HG02852 (cell line): ENCODE data around the gene SYF2.
"Not testable (repeated sequence)": the region's sequence is repeated elsewhere in the genome, so short reads cannot be mapped to it uniquely, and the experiment has no call there.

Experiments
- ATAC-seq: cut with Tn5 transposase; IDR thresholded peaks from one replicate; pipeline ENCODE4 v1.9.1; 2021; ENCODE audit warnings: mild to moderate bottlenecking, moderate library complexity; ENCODE audit not compliant: unreplicated experiment

Gene SYF2

GRCh38 chr1:25209516-25209915, 22.8 kb downstream of the SYF2 start:
- ATAC-seq = no peak

- no peak for ATAC-seq
Observed at GRCh38 chr1:25208561-25209222, 23.6 kb downstream of the SYF2 start.

GRCh38 chr1:25208092-25208491, 24.2 kb downstream of the SYF2 start:
- ATAC-seq = no peak

DNA sequence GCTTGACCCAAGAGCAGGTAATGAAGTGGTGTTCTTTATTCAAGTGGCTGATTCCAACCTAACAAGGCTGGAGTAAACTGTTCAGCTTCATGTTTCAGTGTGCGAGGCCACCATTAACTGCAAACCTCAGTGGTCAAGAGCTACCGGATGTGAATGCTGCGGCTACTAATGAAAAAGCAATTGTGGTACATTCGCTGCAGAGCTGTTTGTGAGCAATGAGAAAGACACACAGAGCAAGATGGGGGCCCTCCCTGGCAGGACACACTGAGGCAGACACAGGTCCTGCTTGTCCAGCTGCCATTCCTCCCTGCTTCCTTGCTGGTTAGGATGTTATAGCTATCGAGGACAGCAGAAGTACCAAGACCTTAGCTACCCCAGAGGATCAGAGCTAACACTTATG, 26.1 kb downstream of the SYF2 start:
- ATAC-seq = no peak

DNA sequence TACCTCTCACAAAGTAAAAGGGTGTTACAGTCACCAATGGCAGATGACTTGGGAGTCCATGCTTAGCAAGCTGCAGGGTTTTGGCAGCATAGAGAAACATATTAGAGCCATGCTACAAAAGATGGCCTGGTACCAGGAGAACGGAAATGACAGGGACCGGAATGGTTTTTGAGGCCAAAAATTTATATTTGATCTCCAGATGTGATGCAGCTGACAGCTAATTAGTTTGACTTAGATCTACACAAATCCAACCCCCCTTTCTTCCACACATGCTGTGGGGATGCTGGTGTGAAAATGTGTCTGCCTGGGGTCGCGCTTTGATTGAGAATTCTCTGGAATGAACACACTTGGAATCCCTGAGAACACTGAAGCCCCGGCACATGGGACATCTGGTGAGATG, 26.5 kb downstream of the SYF2 start:
- no peak for ATAC-seq

DNA sequence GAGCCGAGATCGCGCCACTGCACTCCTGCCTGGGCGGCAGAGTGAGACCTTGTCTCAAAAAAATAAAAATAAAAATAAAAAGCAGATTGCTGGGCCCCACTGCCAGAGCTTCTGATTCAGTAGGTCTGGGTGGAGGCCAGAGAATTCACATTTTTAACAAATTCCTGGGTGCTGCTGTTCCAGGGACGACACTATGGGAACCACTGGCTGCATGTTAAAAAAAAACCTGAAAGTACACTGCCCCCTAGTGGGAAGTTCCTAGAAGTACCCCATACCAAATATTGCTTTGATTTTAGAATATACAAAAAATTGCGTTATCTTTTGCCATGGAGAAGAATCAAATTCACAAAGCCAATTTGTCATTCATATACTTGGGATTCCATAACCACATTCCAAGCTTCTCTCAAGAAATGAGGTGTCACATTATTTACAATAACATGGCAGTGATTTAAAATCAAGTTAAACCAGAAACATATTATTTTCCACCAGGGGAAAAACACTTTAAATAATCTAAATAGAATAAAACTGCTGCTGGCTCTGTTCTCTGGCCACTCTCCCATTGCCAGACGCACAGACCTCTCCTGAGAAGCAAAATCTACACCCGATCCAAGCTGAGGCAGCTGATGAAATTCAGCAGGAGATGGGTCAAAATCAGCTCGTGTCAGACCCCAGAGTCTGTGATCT, 27.4 kb downstream of the SYF2 start:
- ATAC-seq = no peak

DNA sequence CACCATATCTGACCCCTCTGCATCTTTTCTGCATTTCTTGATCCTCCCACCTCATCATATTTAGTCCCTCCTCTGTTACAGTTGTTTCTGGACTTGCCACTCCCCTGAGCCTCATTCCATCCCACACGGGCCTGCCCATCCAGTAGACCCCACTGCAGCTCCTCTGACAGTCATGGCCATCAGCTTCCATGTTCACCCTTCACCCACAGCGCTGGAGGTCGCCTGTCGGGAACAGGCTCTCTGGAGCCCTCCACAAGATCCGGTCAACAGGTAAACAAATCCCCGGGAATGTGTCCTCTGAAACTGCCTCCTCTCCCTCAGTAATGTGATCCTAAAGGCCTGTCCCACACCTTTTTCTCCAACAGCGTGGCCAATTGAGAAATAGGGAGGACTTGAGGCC, 31.3 kb downstream of the SYF2 start:
- no peak for ATAC-seq

DNA sequence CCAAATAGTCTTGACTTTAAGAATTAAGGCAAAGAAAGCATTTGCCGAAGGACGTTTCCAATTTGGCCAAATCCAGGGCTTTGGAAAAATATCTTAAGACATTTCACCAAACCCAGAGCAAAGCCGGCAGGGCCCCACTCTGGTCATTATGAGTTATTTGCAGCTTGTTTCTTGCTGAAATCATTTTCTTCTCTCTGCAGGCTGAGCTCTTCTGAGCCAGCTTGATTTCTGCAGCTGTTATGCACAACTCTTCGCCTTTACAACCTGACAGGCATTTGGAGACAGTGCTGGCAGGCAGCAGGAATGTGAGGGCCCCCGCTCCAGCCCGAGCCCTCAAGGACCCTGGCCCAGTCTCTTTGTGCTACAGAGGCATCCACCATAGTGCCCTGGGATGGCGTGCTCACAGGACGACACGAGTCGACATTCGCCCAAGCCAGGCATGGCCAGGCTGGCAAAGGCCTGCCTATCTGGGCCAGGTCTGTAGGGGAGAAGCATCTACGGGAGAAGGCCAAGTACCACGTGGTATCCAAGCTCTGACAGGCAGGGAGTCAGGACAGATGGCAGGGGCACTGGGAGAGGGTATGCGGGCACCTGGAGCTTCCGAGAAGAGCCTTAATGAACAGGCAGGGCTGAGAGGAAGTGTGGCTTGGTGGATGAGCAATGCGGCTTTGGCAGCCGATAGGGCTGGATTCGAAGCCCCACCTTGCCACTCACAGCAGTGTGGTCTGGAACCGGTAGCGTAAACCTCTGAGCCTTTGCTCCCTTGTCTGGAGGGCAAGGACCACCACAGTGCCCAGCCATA, 32.3 kb downstream of the SYF2 start:
- no peak for ATAC-seq

DNA sequence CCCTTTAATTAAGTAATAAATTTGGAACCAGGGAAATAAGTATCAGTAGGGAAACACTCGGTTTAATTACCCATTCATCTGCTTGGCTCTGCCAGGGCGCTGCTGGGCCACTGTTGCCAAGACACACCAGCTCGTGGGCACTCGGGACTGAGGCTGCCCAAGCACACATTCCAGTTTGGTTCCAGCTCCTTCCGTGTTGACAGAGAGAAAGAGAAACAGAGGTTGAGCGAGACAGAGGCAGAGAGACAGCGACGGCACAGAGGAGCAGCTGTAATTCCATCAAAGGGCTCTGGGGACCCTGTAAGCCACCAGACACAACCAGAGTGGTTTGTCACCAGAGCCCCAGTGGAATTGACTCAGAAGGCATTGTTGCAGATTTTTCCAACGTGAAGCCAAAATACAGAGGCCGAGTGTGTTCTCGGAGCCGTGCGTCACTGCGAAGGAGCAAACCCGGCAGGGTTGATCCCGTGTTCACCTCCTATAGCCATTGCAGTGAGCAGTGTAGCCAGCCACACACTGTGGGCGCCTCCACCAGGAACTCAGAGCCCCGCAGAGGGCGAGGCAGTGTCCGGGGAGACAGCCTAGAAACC, 33.5 kb downstream of the SYF2 start:
- ATAC-seq = no peak

DNA sequence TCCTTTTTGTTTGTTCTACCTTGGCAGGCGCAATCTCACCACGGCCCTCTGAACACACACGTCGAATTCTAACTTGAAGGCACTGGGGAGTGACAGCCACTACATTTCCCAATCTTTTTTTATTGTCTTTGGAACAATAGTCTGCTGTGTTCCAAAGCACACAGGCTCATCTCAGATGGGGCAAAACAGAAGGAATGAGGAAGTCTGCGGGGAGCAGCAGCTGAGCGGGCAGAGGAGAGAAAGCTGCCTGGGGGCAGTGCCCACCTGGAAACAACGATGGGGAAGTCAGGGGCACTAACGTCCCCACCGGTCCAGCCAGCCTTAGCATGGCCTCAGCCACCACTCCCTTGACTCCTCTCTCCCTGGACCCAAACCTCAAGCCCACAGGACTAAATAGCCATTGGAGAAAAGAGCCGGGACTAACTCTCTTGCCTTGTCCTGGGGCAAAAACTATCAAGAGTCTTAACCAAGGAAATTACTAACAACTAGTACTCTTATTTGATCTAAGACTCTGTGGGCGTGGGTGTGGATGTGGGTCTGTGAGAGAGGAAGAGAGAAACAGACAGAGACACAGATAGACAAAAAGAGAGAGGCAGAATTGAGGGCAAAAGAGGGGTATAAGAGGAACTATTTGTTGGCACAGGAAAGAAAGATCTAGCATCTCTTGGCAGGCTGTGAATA, 34.2 kb downstream of the SYF2 start:
- no peak for ATAC-seq

- no peak for ATAC-seq
Observed at GRCh38 chr1:25197235-25197975, 34.9 kb downstream of the SYF2 start.

DNA sequence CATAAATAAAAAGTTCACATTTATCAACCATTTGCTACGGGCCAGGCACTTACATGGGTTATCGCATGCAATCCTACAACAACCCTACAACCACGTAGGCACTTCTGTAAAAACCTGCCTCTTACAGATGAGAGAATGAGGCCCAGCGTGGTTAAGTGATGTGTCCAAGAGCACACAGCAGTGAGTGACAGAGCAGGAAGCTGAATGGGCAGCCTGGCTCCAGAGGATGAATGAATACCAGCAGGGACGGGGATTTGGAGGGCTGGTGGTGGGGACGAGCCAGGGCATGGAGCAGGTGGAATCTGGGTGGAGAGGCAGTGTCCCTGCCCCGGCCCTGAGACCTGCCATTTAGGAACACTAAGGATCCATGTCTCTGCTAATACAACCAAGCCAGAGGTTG, 35.5 kb downstream of the SYF2 start:
- ATAC-seq = no peak

DNA sequence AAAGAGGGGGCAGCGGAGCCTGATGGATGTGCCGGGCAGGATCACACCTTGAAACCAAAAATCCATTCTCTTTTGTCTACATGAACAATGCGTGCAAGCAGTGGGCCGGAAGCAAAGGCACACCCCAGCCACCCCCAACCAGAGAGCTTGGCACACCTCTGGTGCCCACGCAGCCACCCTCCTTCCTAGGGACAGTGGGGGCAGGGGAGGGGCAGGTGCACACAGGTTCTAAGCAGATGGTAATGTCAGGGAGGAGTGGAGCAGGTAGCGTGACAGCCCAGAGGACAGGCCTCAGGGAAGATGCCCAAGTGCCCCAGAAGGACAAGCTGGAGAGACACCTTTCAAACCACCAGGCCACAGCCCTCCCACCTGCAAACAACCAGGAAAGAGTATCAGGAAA, 36.5 kb downstream of the SYF2 start:
- ATAC-seq = no peak

GRCh38 chr1:25194572-25195020, 37.7 kb downstream of the SYF2 start:
- ATAC-seq = no peak

GRCh38 chr1:25194054-25194453, 38.2 kb downstream of the SYF2 start:
- no peak for ATAC-seq

DNA sequence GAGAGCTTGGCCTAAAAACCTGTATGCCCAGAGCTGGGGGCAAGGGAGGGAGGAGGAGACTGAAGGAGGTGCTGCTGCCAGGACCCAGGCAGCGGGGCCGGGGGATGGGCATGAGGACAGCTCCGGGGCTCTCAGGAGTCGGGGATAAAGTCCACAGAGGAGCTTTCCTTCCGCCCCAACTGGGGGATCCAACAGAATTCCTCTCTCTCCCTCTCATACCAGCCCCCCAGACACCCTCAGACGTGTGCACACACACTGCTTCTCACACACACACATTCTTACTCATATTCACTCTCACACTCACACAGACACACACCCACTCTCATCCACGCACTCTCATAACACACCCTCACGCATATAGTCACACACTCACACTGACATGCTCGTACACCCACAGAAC, 39.1 kb downstream of the SYF2 start:
- no peak for ATAC-seq

DNA sequence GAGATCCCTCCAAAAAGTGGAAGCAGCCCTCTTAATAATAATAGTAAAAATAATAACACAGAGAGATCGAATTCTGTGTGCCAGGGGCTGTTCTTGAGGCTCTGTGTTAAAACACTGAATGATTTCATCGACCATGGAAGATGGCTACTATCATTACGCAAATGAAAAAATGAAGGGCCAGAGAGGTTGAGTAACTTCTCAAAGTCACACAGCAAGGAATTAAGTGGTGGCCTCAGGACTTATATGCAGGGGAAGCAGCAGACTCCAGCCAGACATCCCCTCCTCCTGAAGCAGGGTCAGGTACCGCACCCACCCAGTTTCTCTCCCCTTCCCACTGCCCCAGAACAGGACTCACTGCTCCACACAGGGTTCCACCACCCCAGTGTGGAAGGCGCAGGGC, 40.1 kb downstream of the SYF2 start:
- no peak for ATAC-seq

- ATAC-seq = no peak
Observed at GRCh38 chr1:25190260-25190659, 42.0 kb downstream of the SYF2 start.

DNA sequence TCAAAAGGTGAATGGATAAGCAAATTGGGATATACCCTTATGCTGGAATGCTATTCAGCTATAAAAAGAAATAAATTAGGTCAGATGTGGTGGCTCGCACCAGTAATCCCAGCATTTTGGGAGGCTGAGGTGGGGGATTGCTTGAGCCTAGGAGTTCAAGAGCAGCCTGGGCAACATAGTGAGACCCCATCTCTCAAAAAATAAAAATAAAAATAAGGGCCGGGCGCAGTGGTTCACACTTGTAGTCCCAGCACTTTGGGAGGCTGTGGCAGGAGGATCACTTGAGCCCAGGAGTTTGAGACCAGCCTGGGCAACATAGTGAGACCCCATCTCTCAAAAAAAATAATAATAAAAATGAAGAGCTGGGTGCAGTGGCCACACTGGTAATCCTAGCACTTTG, 44.4 kb downstream of the SYF2 start:
- ATAC-seq = not testable (repeated sequence)

- no peak for ATAC-seq
Observed at GRCh38 chr1:25187077-25187476, 45.2 kb downstream of the SYF2 start.
